T-helper 1 cell treated with Interleukin-12 subunit alpha and Interleukin-12 subunit beta and Interleukin-4 antibody, amounts not matched to agents 30 μg/mL and 1 μg/mL, for 36 hours (primary cell): ENCODE measurements around the gene FTO.
A peak's percentile ranks its signal among the peaks of the same experiment; 100 is the strongest.

Source experiments
- H3K27ac Mint-ChIP-seq: one replicate; pipeline ENCODE4 v1.8.0; 2021; ENCODE audit warnings: mild to moderate bottlenecking, mixed read lengths
- H3K27me3 Mint-ChIP-seq: one replicate; pipeline ENCODE4 v1.8.0; 2021; ENCODE audit warnings: low read depth, mixed read lengths
- H3K36me3 Mint-ChIP-seq: one replicate; pipeline ENCODE4 v1.8.0; 2021; ENCODE audit warnings: low read depth, mixed read lengths
- H3K4me1 Mint-ChIP-seq: one replicate; pipeline ENCODE4 v1.8.0; 2021; ENCODE audit warnings: low read depth, mixed read lengths
- H3K4me3 Mint-ChIP-seq: one replicate; pipeline ENCODE4 v1.8.0; 2021; ENCODE audit warnings: mild to moderate bottlenecking, moderate library complexity, mixed read lengths
- H3K9me3 Mint-ChIP-seq: one replicate; pipeline ENCODE4 v1.8.0; 2021; ENCODE audit warnings: mixed read lengths

The FTO gene

DNA sequence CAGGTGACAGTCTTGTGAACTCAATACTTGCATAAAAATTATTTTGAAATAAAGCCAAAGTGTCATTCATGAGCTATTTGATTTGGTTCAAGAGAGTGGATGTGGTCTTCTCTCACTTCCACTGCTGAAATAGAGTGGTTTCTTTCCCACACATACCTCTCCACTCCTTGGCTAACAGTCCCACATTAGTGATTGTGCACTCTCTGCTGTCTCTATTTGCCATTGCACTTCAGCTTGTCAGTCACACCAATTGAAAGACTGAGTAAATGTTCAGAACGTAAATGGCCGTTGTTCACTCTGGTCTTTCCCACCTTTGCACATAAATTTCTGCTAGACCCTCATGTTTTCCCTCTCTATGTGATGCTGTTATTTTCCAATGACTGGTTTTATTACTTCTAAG, 197.5 kb downstream of the FTO start:
- Mint-ChIP-seq H3K27ac (no peak overlapping the region), H3K9me3 (no peaks in the 10 kb centered on the region), H3K27me3 (no peaks in the 10 kb centered on the region), H3K36me3 (peaks cover 5% of the 10 kb centered on the region), H3K4me1 (peaks cover 23% of the 10 kb centered on the region), H3K4me3 (no peak overlapping the region)

DNA sequence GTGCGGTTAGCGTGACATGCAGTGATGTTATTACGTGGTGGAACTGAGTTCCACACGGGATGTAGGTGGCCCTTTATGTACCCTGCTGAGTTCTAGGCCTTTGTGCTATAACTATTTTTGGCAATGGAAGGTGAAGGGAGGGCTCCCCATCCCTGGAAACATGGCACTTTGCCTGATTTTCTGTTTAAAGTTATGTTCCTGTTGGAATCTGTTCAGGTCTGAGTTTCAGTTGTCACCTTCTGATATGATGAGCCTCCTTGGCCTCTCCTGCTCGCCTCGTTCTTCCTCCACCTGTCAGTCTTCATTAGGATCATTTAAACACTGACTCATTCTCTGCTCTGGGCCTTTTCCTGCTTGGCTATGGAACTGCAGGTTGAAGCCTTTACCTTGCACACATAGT, 200.6 kb downstream of the FTO start:
- H3K4me3 Mint-ChIP-seq, result no peak overlapping the region
- H3K36me3 Mint-ChIP-seq, result peaks cover 4% of the 10 kb centered on the region
- H3K27ac Mint-ChIP-seq, result no peak overlapping the region
- H3K4me1 Mint-ChIP-seq, result peaks cover 17% of the 10 kb centered on the region
- no peaks in the 10 kb centered on the region for H3K27me3 Mint-ChIP-seq
- H3K9me3 Mint-ChIP-seq, result no peaks in the 10 kb centered on the region

DNA sequence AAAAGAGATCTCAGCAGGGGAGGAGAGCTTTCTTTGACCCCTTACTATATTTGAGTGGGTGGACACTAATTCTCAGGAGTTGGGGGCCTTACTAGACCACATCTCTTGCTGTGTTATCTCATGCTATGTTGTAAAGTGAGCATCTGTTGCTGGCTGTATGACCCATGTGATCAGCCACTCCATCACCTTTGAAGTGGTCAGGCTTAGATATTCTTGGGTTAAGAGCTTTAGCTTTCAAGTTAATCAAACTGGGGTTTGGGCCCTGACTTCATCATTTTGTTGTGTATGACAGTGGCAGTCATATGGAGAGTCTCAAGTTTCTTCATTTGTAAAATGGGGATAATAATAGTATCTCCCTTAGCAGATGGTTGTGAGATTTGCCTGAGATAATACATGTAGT, 201.1 kb downstream of the FTO start:
- no peaks in the 10 kb centered on the region for H3K27me3 Mint-ChIP-seq
- no peaks in the 10 kb centered on the region for H3K9me3 Mint-ChIP-seq
- H3K27ac Mint-ChIP-seq, result no peak overlapping the region
- peaks cover 4% of the 10 kb centered on the region for H3K36me3 Mint-ChIP-seq
- H3K4me3 Mint-ChIP-seq, result no peak overlapping the region
- peaks cover 15% of the 10 kb centered on the region for H3K4me1 Mint-ChIP-seq

DNA sequence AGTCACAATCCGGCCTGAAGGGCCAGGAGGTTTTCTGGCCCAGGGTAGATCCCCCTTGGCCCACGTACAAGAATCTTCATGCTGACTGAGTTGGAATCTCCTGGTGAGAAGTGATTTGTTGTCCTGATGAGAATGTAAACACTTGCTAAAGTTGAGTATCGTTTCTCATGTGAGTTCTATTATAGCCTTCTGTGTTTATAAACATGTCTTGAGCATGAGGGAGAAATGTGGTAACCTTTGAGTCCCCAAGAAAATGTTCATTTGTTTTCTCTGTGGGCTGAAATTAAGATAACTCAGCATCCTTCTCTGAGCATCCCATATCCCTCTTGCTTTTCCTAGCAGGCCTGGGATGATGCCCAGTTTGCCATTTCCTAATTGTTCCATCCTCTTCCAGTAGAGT, 204.8 kb downstream of the FTO start:
- Mint-ChIP-seq H3K27me3 (no peaks in the 10 kb centered on the region), H3K27ac (no peak overlapping the region), H3K9me3 (no peaks in the 10 kb centered on the region), H3K4me3 (no peak overlapping the region), H3K36me3 (peaks cover 4% of the 10 kb centered on the region), H3K4me1 (peaks cover 27% of the 10 kb centered on the region)

DNA sequence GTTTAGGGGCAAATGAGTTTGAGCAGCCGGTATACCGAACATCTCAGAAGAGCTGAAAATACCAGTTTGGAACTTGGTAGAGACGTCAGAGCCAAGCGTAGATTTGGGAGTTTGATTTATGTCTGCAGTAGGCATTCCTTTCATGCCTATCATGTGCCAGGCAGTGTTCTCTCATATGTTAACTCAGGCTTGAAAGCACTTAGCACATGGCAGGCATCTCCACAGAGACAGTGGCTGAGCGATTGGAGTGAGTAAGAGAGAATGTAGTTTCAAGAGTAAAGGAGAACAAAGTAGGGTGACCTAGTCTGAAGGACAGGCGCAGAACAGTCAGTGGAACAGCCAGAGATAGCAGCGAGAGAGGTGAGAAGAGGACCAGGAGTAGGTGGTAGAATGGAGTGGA, 207.0 kb downstream of the FTO start:
- Mint-ChIP-seq H3K36me3 (peaks cover 1% of the 10 kb centered on the region), H3K4me1 (peaks cover 33% of the 10 kb centered on the region), H3K4me3 (no peak overlapping the region), H3K9me3 (no peaks in the 10 kb centered on the region), H3K27me3 (no peaks in the 10 kb centered on the region), H3K27ac (no peak overlapping the region)

DNA sequence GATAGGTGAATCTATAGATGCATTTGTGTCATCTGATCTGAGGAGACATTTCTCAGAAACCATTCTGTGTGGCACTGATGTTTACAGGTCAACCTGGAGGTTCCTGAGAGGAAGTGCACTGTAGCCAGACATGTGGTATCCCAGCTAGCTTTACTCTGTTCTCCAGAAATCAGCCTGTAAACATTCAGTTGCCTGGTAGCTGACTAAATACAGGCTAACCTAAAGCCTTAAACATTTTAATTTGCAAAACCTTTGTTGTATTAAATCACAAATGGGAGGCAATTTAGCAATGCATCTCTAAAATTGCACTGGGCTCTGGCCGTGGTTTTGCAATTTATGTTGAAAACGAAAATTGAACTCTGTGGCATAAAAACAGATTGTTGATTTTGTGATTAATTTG, 207.6 kb downstream of the FTO start:
- H3K27me3 Mint-ChIP-seq, result no peaks in the 10 kb centered on the region
- H3K27ac Mint-ChIP-seq, result peak overlapping the region; percentile 82
- H3K36me3 Mint-ChIP-seq, result peaks cover 2% of the 10 kb centered on the region

DNA sequence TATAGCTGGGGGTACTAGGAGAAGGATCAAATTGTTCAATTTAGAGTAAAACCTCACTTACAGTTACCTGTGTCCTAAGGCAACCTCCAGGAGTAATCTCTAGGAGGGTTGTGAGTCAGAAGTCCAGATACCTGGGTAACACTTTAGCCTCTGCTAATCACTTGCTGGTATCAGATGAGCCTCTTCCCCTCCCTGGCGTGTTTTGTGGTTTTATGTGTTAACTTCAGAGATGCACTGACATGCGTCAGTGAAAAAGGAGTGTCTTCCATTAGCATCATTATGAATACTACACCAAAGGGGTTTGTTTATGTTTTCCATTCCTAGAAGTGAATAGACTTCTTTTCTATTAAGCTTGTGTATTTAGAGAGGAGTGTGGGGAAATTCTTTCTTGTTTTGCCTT, 208.2 kb downstream of the FTO start:
- H3K27me3 Mint-ChIP-seq, result no peaks in the 10 kb centered on the region
- peaks cover 41% of the 10 kb centered on the region for H3K4me1 Mint-ChIP-seq
- peak overlapping the region; percentile 45 for H3K4me3 Mint-ChIP-seq
- H3K36me3 Mint-ChIP-seq, result peaks cover 4% of the 10 kb centered on the region
- H3K9me3 Mint-ChIP-seq, result no peaks in the 10 kb centered on the region
- H3K27ac Mint-ChIP-seq, result peak overlapping the region; percentile 82

More for the DNA sequence above, 207.6 kb downstream of the FTO start:
- H3K4me3 Mint-ChIP-seq, result peak overlapping the region; percentile 45
- H3K9me3 Mint-ChIP-seq, result no peaks in the 10 kb centered on the region
- H3K4me1 Mint-ChIP-seq, result peaks cover 34% of the 10 kb centered on the region

DNA sequence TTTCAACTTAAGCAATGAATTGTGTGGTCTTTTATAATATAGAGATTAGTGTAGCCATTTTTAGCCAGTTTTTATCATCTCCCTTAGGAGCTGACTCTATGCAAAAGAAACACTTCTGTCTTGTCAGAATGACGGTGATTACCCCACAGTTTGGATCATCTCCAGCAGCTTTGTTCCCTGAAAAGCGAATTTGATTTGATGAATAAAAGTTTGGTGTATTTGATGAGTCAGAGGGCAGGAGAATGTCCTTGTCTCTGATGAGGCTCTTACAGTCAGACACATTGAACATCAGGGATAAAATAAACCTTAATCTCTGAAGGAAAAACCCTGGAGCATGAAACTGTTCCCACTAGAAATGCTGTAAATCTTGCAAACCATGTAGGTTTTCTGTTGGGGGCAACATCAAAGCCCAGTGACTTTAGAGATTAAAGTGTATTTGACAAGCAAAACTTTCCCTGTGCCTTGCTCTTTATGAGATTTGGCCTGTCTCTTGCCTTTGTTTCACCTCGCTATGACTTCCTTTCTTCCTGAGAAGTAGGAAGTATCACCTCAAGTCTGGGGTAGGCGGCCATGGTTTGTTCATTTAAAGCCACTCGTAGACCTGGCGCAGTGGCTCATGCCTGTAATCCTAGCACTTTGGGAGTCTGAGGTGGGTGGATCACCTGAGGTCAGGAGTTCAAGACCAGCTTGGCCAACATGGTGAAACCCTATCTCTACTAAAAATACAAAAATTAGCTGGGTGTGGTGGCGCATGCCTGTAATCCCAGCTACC, 209.3 kb downstream of the FTO start:
- no peaks in the 10 kb centered on the region for H3K9me3 Mint-ChIP-seq
- H3K36me3 Mint-ChIP-seq, result peaks cover 8% of the 10 kb centered on the region
- peak overlapping the region; percentile 32 for H3K4me3 Mint-ChIP-seq
- H3K27me3 Mint-ChIP-seq, result no peaks in the 10 kb centered on the region
- H3K4me1 Mint-ChIP-seq, result peaks cover 42% of the 10 kb centered on the region
- H3K27ac Mint-ChIP-seq, result peak overlapping the region; percentile 82

DNA sequence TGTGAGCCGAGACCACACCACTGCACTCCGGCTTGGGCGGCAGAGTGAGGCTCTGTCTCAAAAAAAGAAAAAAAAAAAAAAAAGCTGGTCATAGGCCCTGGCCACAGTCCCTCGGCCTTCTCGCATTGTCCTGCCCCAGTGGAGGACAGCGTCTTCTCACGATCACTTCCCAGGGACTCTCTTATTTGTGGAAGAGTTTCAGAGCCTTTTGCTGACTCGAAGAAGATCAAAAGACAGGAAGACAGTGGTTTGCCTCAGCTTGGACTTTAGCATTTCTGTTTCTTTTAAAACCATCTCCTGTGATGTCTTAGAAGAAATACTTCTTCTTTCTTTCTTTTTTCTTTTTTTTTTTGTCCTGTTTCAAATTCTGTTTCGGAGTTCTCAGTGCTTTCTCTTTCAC, 210.0 kb downstream of the FTO start:
- Mint-ChIP-seq H3K27me3 (no peaks in the 10 kb centered on the region), H3K4me1 (peaks cover 42% of the 10 kb centered on the region), H3K9me3 (no peaks in the 10 kb centered on the region), H3K4me3 (peak overlapping the region; percentile 6), H3K36me3 (peaks cover 9% of the 10 kb centered on the region), H3K27ac (peak overlapping the region; percentile 82)

DNA sequence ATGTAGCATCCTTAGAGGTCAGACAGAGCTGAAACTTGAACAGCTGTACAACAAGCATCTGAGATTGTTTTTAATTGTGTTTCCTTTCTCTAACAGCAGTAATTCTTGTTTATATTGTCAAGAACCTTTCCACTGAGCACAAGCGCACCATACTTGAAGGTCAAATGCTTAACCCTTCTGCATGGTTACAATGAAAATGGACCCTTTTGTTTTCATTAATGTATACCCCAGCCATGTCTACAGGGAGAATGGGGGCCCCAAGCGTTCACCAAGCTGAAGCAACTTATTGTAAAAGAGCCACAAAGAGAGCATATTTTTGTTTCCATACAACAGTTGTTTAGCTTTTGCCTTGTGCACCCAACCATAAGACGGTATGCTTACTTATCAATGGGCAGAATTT, 210.8 kb downstream of the FTO start:
- H3K36me3 Mint-ChIP-seq, result peaks cover 9% of the 10 kb centered on the region
- no peaks in the 10 kb centered on the region for H3K27me3 Mint-ChIP-seq
- peaks cover 42% of the 10 kb centered on the region for H3K4me1 Mint-ChIP-seq
- H3K4me3 Mint-ChIP-seq, result no peak overlapping the region
- H3K27ac Mint-ChIP-seq, result peak overlapping the region; percentile 58
- H3K9me3 Mint-ChIP-seq, result no peaks in the 10 kb centered on the region

DNA sequence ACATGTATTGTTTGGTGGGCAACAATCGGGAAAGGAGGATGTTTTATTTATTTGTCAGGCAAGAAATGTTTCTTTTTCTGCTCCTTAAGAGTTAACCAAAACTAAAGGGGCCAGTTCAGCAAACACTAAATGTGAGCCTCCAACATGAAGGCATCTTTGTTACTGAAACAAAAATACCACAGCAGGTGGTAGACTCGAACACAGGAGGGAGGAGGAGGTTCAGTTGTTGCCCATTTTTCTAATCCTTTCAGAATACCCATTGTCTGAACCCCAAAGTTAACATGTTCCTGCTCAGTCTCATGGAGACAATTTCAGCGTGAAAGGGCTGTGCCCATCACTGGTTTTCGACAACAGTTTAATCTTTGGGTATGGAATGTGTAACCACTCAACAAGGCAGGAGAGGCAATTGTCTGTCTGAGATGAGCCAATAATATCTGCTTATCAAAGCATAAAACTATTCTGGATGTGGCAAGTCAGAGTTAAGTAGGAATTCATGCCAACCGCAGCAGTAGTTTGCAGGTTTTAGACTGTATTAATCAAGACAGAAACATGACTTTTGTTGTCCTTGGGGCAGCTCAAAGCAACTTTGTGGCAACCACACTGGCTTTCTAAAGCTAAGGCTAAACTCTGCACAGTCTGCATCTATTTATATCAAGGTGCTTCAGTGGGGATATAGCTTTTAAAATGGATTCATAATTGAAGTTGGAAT, 211.7 kb downstream of the FTO start:
- Mint-ChIP-seq H3K9me3 (no peaks in the 10 kb centered on the region), H3K4me1 (peaks cover 48% of the 10 kb centered on the region), H3K27ac (no peak overlapping the region), H3K4me3 (no peak overlapping the region), H3K27me3 (no peaks in the 10 kb centered on the region), H3K36me3 (peaks cover 9% of the 10 kb centered on the region)

DNA sequence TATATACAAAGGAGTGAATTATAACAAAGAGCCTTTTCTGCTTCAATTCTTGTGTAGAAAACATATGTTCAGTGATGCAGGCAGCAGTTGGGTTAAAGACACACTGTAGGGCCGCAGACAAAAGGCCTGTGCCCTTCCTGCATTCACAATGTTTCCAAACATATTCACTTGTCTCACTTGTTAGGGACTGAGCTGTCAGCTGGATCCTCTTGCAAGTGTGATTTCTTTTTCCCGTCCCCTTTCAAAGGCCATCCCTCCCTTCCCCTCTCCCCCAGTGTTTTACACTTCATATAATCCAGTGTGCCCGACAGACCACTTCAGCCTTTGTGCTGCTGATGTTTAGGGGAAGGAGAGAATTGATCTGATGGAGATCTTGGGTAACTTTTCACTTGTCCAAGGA, 217.0 kb downstream of the FTO start:
- Mint-ChIP-seq H3K9me3 (no peaks in the 10 kb centered on the region), H3K27ac (no peak overlapping the region), H3K36me3 (peaks cover 10% of the 10 kb centered on the region), H3K27me3 (no peaks in the 10 kb centered on the region), H3K4me1 (peaks cover 48% of the 10 kb centered on the region), H3K4me3 (no peak overlapping the region)

DNA sequence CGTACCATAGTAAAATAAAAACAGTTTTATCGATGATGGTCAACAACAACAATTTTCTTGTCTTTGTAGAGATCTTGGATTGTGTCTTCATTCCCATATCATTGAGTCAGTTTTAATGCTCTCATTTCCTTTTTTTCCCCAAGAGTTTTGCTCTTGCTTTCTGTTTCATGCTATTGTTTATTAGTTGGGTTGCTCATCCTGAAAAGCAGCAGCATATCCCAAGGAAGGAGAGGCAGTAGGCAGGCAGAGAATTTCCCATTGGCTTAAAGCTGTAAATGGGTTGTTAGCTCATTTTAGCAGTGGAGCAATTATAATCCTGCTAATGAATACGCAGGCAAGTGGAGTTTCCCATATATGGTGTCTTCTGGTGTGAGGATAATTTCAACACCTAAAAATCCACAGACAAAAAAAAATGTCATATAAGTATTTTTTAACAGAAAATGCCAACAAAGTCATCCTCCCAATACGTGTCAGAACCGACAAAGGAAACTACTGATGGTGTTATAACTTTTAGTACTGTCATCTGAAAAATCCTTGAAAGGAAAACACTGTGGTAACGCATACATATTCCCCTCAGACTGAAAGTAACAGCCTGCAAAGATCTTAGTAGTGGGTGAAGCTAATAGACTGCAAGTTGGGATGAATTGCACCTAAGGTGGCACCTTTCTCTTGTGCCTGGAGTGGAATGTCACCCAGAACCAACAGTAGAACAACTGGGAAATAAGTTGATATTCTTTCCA, 218.3 kb downstream of the FTO start:
- H3K36me3 Mint-ChIP-seq, result peaks cover 6% of the 10 kb centered on the region
- H3K4me3 Mint-ChIP-seq, result peak overlapping the region; percentile 56
- no peaks in the 10 kb centered on the region for H3K9me3 Mint-ChIP-seq
- peak overlapping the region; percentile 80 for H3K27ac Mint-ChIP-seq
- H3K4me1 Mint-ChIP-seq, result peaks cover 39% of the 10 kb centered on the region
- H3K27me3 Mint-ChIP-seq, result no peaks in the 10 kb centered on the region

DNA sequence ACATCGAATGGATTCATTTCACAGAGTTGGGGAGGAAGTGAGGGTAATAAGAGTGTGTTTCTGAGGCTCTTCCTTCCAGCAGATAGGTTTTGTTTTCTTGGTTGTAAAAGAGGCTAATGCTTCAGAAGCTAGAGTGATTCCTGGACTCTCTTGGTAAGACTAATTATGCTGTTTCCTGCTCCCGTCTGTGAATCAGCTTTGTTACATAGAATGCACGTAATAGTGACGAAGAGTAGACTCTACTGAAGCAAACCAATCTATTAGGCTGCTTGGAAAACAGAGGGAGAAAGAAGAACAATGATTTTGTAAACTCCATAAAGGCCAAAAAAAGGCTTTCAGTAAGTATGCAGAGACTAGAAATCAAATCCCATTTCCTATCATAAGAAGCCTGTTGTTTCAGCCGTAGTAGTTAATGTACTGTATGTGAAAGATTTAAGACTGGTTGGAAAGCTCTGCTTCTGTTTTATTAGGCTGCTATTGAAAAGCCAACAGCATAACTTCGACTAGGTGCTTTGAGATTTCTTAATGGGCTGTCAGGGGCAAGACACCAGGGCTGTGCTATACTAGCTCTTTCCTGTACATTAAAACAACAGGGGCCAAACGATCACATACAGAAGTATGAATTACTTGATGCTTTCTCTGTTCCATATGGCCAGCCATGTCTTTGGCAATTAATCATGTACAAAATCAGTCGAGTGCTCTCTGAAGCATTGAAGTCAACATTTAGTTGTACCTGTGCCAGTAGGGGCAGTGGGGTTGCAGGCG, 219.0 kb downstream of the FTO start:
- Mint-ChIP-seq H3K9me3 (no peaks in the 10 kb centered on the region), H3K4me3 (peak overlapping the region; percentile 56), H3K36me3 (peaks cover 5% of the 10 kb centered on the region), H3K27ac (peak overlapping the region; percentile 80), H3K27me3 (no peaks in the 10 kb centered on the region), H3K4me1 (peaks cover 39% of the 10 kb centered on the region)
